Duodenal mucosa (tissue), 2 donors: ENCODE results near the gene SHANK2.

Source experiments
- H3K27ac ChIP-seq: one replicate; pipeline ENCODE4 v1.7.0; 2013; ENCODE audit warnings: low read depth, low read length
- H3K27me3 ChIP-seq, 2 donors: one replicate each; pipeline ENCODE4 v1.7.0; 2013; ENCODE audit warnings: low read length in 2 of 2, control low read depth in 1 of 2; ENCODE audit not compliant: insufficient read depth in 2 of 2, control insufficient read depth in 1 of 2
- H3K36me3 ChIP-seq, 2 donors: one replicate each; pipeline ENCODE4 v1.7.0; 2013; ENCODE audit warnings: low read length in 2 of 2, control low read depth in 1 of 2; ENCODE audit not compliant: insufficient read depth in 2 of 2, control insufficient read depth in 1 of 2
- H3K4me1 ChIP-seq, 2 donors: one replicate each; pipeline ENCODE4 v1.7.0; 2013; ENCODE audit warnings: low read length in 2 of 2, control low read depth in 1 of 2; ENCODE audit not compliant: insufficient read depth in 2 of 2, control insufficient read depth in 1 of 2
- H3K4me3 ChIP-seq, 2 donors: one replicate each; pipeline ENCODE4 v1.7.0; 2013; ENCODE audit warnings: low read length in 2 of 2, low read depth in 1 of 2
- H3K9ac ChIP-seq, 2 donors: one replicate each; pipeline ENCODE4 v1.7.0; 2013; ENCODE audit warnings: low read length in 2 of 2, low read depth in 1 of 2
- H3K9me3 ChIP-seq, 2 donors: one replicate each; pipeline ENCODE4 v1.7.0; 2013; ENCODE audit warnings: low read length in 2 of 2, control low read depth in 1 of 2; ENCODE audit not compliant: control insufficient read depth in 1 of 2

Gene SHANK2

DNA sequence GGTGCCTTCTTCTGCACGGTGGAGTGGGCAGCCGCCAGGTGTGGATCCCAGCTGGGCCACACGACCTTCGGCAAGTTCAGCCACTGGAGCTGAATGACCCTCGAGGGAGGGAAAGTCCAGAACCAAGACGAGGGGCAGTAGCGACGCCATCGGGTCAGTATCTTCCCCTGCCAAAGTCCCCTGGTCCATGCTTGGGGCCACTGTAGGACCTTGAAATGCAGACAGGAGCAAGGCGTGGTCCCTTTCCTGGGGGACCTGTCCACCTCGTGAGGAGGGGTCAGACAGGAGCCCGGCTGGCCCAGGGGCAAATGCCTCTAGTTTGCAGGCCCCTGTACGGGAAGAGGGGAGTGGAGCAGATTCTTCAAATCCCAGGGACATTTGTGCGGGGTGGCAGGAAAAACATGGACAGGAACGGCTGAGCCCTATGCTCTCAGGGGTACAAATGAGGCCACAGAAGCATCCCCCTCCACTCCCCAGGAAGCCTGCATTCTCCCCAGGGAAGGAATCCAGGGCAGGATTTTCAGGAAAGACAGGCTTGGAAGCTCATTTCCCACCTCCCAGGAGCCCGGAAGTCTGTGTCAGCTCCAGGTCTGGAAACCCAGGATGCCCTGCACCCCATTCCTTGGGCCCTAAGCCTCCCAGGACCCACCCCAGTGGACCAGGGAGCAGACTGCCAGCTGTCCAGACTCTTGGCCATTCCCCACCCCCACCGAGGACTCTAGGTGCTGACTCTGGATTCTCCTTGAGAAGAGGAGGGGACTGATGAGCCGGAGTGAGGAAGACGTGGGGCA, 6.6 kb downstream of the SHANK2 start:
- H3K27me3 ChIP-seq, result peaks cover 0 to 4% of the 10 kb centered on the region in 2 donors
- peaks cover 6 to 9% of the 10 kb centered on the region in 2 donors for H3K4me1 ChIP-seq
- H3K9me3 ChIP-seq, result no peaks in the 10 kb centered on the region
- no peaks in the 10 kb centered on the region for H3K36me3 ChIP-seq
- H3K9ac ChIP-seq, result no peak overlapping the region
- H3K4me3 ChIP-seq, result no peak overlapping the region
- H3K27ac ChIP-seq, result no peak overlapping the region

DNA sequence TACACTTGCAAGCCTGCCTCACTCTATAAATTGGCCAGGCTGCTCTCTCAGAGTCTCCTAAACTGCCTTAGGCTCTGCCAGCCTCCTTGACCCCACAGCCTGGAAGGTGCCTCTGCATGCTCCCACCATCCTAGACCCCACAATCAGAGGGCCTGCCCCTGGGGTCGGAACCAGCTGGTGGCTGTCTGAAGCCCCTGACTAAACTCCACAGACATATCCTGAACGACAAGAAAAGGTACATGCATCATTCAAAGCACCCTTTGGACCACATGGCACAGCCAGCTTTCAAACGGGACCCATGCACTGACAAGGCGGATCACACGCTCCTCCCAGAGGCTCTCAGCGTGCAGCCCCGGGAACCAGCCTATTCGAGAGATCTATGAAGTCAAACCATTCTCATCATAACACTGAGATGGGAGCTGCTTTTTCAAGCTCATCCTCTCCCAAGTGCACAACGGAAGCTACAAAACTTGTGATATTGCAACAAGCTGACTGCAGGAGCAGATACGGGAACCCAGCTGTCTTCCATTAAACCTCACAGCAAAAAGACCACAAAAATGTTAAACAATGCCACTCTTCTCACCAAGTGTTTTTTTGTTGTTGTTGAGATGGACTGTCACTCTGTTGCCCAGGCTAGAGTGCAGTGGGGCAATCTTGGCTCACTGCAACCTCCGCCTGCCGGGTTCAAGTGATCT, 8.1 kb downstream of the SHANK2 start:
- Histone ChIP-seq H3K27ac (no peak overlapping the region), H3K9ac (no peak overlapping the region), H3K4me3 (no peak overlapping the region), H3K36me3 (peaks cover 0 to 3% of the 10 kb centered on the region in 2 donors), H3K27me3 (no peaks in the 10 kb centered on the region), H3K9me3 (no peaks in the 10 kb centered on the region), H3K4me1 (peaks cover 0 to 6% of the 10 kb centered on the region in 2 donors)

DNA sequence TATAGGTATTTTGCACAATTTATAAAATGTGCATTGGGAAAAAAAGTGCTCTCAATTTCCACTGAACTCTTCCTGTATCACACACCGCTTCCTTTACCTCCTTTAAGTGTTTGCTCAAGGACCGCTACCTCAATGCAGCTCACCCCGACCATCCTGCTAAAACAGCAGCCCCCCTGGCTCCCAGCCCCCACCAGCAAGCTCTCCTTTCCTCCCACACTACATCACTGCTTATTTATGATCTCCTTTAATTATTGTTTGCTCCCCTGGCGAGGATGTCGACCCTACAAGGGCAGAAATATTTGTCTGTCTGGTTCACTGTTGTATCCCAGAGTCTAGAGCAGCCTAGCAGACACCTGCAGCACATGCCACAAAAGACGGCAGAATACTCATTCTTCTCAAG, 10.0 kb downstream of the SHANK2 start:
- no peaks in the 10 kb centered on the region for H3K27me3 ChIP-seq
- H3K27ac ChIP-seq, result no peak overlapping the region
- no peak overlapping the region for H3K9ac ChIP-seq

DNA sequence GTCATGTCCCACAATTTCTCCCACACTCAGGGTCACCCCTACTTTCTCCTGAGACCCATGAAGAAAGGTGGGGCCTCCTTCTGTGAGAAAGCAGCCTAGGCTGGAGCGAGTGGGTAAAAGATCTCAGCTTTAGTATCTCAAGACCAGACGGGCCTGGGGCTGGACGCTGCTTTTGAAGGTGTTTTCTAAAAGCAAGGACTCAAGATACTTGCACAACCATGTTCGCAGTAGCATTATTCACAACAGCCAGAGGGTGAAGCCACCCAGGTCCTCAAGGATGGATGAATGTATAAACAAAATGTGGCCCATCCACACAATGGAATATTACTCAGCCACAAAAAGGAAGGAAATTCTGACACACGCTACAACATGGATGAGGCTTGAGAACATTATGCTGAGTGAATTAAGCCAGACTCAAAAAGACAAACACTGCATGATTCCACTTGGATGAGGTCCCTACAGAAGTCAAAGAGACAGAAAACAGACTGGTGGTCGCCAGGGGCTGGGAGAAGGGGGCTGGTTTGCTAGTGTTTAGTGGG, 10.6 kb downstream of the SHANK2 start:
- Histone ChIP-seq H3K36me3 (peaks cover 0 to 3% of the 10 kb centered on the region in 2 donors), H3K9me3 (no peaks in the 10 kb centered on the region), H3K4me3 (no peak overlapping the region), H3K4me1 (peaks cover 0 to 6% of the 10 kb centered on the region in 2 donors), H3K9ac (no peak overlapping the region), H3K27ac (no peak overlapping the region), H3K27me3 (no peaks in the 10 kb centered on the region)

More for the DNA sequence above, 10.0 kb downstream of the SHANK2 start:
- H3K9me3 ChIP-seq, result no peaks in the 10 kb centered on the region
- H3K4me3 ChIP-seq, result no peak overlapping the region
- peaks cover 0 to 3% of the 10 kb centered on the region in 2 donors for H3K36me3 ChIP-seq
- peaks cover 0 to 6% of the 10 kb centered on the region in 2 donors for H3K4me1 ChIP-seq

DNA sequence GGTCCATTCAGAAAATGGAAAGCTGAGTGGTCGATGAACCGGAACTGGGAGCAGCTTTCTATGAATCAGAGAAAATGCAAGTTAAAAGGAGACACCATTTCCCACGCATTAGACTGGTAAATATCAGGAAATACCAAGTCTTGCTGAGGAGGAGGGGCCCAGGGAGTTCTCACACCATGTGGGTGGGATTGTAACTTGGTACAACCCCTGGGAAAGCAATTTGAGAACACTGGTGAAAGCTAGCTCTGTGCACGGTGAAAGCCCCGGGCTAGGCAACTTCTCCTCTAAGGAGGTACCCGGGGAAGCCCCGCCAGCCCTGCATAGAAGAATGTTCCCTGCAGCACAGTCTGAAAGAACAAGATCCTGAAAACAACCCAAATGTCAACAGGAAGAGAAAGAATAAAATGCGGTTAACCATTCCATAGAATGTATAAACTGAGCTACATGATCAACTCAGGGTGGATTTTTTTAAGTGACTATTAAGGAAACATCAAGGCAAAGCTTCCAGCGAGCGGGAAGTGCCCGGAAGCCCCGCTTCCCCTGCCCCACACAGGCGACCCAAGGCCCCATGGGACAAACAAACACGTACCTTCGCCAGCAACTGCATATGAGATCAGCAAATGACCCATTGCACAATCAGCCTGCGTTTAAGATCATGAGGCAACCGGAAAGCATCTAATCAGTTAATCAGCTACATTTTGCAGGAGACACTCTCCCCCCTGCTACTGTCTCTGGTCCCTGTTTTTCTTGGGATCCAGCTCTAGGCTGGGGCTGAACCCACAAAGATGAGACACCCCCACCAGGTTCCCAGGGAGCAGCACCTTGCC, 11.3 kb downstream of the SHANK2 start:
- Histone ChIP-seq H3K4me1 (peaks cover 0 to 6% of the 10 kb centered on the region in 2 donors), H3K27me3 (no peaks in the 10 kb centered on the region), H3K27ac (no peak overlapping the region), H3K9ac (no peak overlapping the region), H3K36me3 (peaks cover 0 to 3% of the 10 kb centered on the region in 2 donors), H3K9me3 (no peaks in the 10 kb centered on the region), H3K4me3 (peak overlapping the region in 1 of 2 donors; percentile 9)

DNA sequence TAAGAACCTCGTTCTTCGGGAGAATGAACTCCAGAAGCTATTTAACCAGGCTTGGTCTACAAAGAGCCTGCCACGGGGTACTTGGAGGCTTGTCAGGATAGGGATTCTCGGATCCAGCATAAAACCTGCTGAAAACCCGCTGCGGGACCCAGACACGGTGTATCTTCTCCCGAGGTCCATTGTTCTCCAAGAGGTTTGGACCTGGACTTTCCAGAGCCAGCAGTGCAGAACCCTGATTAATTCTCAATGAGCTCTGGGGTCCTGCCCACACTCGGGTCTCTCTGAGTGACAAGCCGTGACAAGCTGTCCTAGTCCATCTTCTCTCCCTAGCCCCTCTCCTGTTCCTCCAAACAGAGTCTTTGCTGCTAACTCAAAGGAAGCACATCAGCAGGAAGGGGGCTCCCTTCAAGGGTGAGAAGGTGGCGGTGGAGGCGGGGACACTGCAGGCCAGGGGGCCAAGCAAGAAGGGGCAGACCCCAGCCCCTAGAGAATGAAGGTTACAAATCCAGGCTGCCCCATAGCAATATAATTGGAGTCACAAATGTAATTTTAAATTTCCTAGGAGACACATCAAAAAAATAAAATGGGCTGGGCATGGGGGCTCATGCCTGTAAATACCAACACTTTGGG, 12.2 kb downstream of the SHANK2 start:
- no peaks in the 10 kb centered on the region for H3K9me3 ChIP-seq
- H3K4me1 ChIP-seq, result peaks cover 0 to 6% of the 10 kb centered on the region in 2 donors
- H3K27ac ChIP-seq, result no peak overlapping the region
- H3K9ac ChIP-seq, result no peak overlapping the region
- peaks cover 0 to 3% of the 10 kb centered on the region in 2 donors for H3K36me3 ChIP-seq
- H3K4me3 ChIP-seq, result no peak overlapping the region
- no peaks in the 10 kb centered on the region for H3K27me3 ChIP-seq

DNA sequence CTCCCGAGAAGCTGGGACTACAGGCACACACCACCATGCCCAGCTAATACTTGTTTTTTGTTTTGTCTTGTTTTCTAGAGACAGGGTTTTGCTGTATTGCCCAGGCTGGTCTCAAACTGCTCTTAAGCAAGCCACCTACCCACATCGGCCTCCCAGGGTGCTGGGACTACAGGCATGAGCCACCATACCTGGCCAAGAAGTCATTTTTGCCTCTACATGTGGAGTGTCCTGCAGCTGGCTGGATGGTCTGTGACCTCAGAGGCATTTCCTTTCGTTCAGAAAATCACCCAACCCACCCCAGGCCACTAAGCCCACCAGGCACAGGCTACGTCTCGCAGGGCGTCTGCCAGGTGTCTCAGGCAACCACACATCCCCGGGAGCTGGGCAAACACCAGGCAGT, 12.8 kb downstream of the SHANK2 start:
- Histone ChIP-seq H3K9me3 (no peaks in the 10 kb centered on the region), H3K27me3 (no peaks in the 10 kb centered on the region), H3K4me1 (peaks cover 0 to 6% of the 10 kb centered on the region in 2 donors), H3K27ac (no peak overlapping the region), H3K4me3 (no peak overlapping the region), H3K36me3 (peaks cover 0 to 3% of the 10 kb centered on the region in 2 donors), H3K9ac (no peak overlapping the region)

GRCh38 chr11:71238941-71239340, 13.4 kb downstream of the SHANK2 start:
- Histone ChIP-seq H3K4me1 (peaks cover 0 to 6% of the 10 kb centered on the region in 2 donors), H3K36me3 (peaks cover 0 to 3% of the 10 kb centered on the region in 2 donors), H3K27me3 (no peaks in the 10 kb centered on the region), H3K27ac (no peak overlapping the region), H3K9ac (no peak overlapping the region), H3K4me3 (no peak overlapping the region), H3K9me3 (no peaks in the 10 kb centered on the region)

GRCh38 chr11:71238285-71238875, 14.0 kb downstream of the SHANK2 start:
- peaks cover 0 to 6% of the 10 kb centered on the region in 2 donors for H3K4me1 ChIP-seq
- H3K9ac ChIP-seq, result no peak overlapping the region
- H3K4me3 ChIP-seq, result no peak overlapping the region
- no peaks in the 10 kb centered on the region for H3K27me3 ChIP-seq
- no peaks in the 10 kb centered on the region for H3K9me3 ChIP-seq
- H3K27ac ChIP-seq, result no peak overlapping the region
- H3K36me3 ChIP-seq, result peaks cover 0 to 3% of the 10 kb centered on the region in 2 donors
